ENCODE measurements around the gene TBC1D16. TPM values are rescaled to one million over a fixed set of nuclear protein-coding genes. Genes with fewer than 3 reads are reported as not detected.
A peak's percentile ranks its signal among the peaks of the same experiment; 100 is the strongest.

Gene TBC1D16
- total RNA-seq, 1 experiment from 2014 or later: 55.4 TPM

DNA sequence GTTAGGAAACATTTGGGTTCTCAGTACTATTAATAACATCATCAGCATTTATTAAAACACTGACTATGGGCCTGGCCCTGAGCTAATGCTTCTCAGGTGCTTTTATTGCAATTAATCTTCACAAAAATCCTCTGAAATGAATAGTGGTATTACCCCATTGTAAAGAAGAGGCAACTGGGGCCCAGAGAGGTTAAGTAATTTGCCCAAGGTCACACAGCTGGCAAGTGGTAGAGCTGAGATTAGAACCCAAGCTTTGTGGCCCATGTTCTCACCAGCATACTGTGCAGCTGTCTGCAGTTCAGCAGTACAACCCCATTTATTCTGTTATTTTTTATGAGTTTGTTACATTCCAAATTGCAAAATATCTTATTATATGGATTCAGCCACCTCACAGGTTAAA, 82.3 kb downstream of the TBC1D16 start:
- H3K4me1 ChIP-seq: peaks cover 54% of the 10 kb centered on the region
- Mint-ChIP-seq H3K4me1 (ENCODE audit: low read depth, unreplicated experiment) (peaks cover 33% of the 10 kb centered on the region), H3K9me3 (ENCODE audit: unreplicated experiment) (no peaks in the 10 kb centered on the region), H3K27ac (ENCODE audit: unreplicated experiment) (peak overlapping the region; percentile 64), H3K27me3 (ENCODE audit: insufficient read depth, unreplicated experiment) (no peaks in the 10 kb centered on the region), H3K4me3 (ENCODE audit: unreplicated experiment) (no peak overlapping the region), H3K36me3 (ENCODE audit: insufficient read depth, unreplicated experiment) (peaks cover 24% of the 10 kb centered on the region)
- H3K27me3 ChIP-seq (replicated peaks; ENCODE audit: control insufficient read depth, insufficient read depth, low read length): no peaks in the 10 kb centered on the region
- DNase-seq: no peak
- POLR2A ChIA-PET: interaction anchor here (0.5 to 1.1 kb wide), 2 partner anchors 27 to 40 kb away, joined by 3 to 10 read pairs; no protein-coding TSS in a partner anchor
- H3K4me3 ChIP-seq (ENCODE audit: low read depth, low read length): no peak overlapping the region
- CTCF ChIA-PET: interaction anchor here (0.5 to 1.2 kb wide), 2 partner anchors 15 to 17 kb away, joined by 3 to 5 read pairs; no protein-coding TSS in a partner anchor
- TF ChIP-seq, protein P1, sequence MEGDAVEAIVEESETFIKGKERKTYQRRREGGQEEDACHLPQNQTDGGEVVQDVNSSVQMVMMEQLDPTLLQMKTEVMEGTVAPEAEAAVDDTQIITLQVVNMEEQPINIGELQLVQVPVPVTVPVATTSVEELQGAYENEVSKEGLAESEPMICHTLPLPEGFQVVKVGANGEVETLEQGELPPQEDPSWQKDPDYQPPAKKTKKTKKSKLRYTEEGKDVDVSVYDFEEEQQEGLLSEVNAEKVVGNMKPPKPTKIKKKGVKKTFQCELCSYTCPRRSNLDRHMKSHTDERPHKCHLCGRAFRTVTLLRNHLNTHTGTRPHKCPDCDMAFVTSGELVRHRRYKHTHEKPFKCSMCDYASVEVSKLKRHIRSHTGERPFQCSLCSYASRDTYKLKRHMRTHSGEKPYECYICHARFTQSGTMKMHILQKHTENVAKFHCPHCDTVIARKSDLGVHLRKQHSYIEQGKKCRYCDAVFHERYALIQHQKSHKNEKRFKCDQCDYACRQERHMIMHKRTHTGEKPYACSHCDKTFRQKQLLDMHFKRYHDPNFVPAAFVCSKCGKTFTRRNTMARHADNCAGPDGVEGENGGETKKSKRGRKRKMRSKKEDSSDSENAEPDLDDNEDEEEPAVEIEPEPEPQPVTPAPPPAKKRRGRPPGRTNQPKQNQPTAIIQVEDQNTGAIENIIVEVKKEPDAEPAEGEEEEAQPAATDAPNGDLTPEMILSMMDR (IDR thresholded peaks at IDR 0.05; ENCODE audit: insufficient read depth in 1 of 2, low read depth in 1 of 2, low read length in 1 of 2, severe bottlenecking in 1 of 2, unreplicated experiment in 1 of 2): no peak
- BruUV-seq (replicated peaks): no TSS peak
- no peaks in the 10 kb centered on the region for H3K36me3 ChIP-seq (ENCODE audit: control insufficient read depth, insufficient read depth, low read length)
- intact Hi-C loops (cut with micrococcal nuclease; ENCODE audit: unreplicated experiment): loop anchor here (5.0 kb wide), 1 partner anchor 39 kb away; no protein-coding TSS in a partner anchor
- no peaks in the 10 kb centered on the region for H3K9me3 ChIP-seq

DNA sequence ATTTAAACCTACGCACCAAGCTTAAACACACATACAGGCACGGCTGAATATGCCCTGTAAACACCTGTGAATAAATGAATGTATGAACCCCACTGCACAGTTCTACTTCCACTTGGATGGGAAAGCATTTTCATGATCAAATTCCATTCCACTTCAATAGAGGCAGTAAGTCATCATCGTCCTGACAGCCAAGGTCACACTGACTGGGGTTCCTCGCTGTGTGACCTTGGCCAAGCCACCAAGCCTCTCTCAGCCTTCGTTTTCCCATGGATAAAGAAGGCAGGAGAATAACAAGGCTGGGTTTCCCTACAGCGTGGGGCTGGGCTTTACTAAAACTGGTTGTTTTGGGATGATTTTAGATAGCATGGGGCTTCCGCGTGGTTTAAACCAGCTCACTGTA, 82.8 kb downstream of the TBC1D16 start:
- Mint-ChIP-seq H3K36me3 (ENCODE audit: insufficient read depth, unreplicated experiment) (peaks cover 28% of the 10 kb centered on the region), H3K9me3 (ENCODE audit: unreplicated experiment) (no peaks in the 10 kb centered on the region), H3K27me3 (ENCODE audit: insufficient read depth, unreplicated experiment) (no peaks in the 10 kb centered on the region), H3K4me1 (ENCODE audit: low read depth, unreplicated experiment) (peaks cover 33% of the 10 kb centered on the region), H3K4me3 (ENCODE audit: unreplicated experiment) (peak overlapping the region; percentile 52), H3K27ac (ENCODE audit: unreplicated experiment) (peak overlapping the region; percentile 69)
- H3K4me1 ChIP-seq: peaks cover 54% of the 10 kb centered on the region
- H3K36me3 ChIP-seq (ENCODE audit: control insufficient read depth, insufficient read depth, low read length): no peaks in the 10 kb centered on the region
- no TSS peak for BruUV-seq (replicated peaks)
- CTCF ChIA-PET: interaction anchor here (1.2 kb wide), 1 partner anchor 18 kb away, joined by 5 read pairs; no protein-coding TSS in a partner anchor
- POLR2A ChIA-PET: interaction anchor here (0.5 to 1.1 kb wide), 2 partner anchors 41 to 120 kb away, joined by 3 read pairs; no protein-coding TSS in a partner anchor
- intact Hi-C loops (cut with micrococcal nuclease; ENCODE audit: unreplicated experiment): loop anchor here (5.0 kb wide), 1 partner anchor 39 kb away; no protein-coding TSS in a partner anchor
- H3K4me3 ChIP-seq (ENCODE audit: low read depth, low read length): no peak overlapping the region
- no peaks in the 10 kb centered on the region for H3K27me3 ChIP-seq (replicated peaks; ENCODE audit: control insufficient read depth, insufficient read depth, low read length)
- no peaks in the 10 kb centered on the region for H3K9me3 ChIP-seq
- no peak for DNase-seq
- TF ChIP-seq, protein P1 (IDR thresholded peaks at IDR 0.05; ENCODE audit: insufficient read depth in 1 of 2, low read depth in 1 of 2, low read length in 1 of 2, severe bottlenecking in 1 of 2, unreplicated experiment in 1 of 2): no peak

DNA sequence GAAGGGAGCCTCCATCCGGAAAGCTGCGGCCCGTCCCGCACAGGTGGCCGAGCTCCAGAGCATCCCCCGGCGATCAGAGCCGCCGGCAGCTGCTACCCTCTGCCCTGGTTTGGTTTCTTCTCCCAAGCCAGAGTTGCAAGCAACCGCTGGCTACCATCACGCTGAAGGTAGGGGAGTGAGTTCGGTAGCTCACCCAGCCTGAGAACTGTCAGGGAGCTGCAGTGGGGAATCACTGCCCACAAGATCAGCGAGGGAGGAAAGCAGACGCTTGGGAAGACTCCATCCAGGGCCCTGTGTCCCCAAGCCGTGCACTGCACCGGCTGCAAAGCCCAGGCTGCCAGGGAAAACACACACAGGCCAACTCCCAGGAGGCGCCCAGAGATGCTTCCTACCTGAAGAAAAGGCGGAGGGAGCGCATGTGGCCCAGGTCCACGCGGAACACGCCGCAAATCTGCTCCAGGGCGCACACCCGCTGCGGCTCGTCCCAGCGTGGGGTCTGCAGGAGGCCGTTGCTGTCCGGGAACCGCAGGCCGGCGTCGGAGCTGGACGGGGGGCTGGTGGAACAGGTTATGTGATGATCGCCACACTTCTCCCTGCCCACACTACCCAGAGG, 83.3 kb downstream of the TBC1D16 start:
- Mint-ChIP-seq H3K27ac (ENCODE audit: unreplicated experiment) (peak overlapping the region; percentile 69), H3K4me3 (ENCODE audit: unreplicated experiment) (peak overlapping the region; percentile 52), H3K4me1 (ENCODE audit: low read depth, unreplicated experiment) (peaks cover 31% of the 10 kb centered on the region), H3K27me3 (ENCODE audit: insufficient read depth, unreplicated experiment) (no peaks in the 10 kb centered on the region), H3K36me3 (ENCODE audit: insufficient read depth, unreplicated experiment) (peaks cover 28% of the 10 kb centered on the region), H3K9me3 (ENCODE audit: unreplicated experiment) (no peaks in the 10 kb centered on the region)
- ChIA-PET POLR2A (interaction anchor here (0.5 to 1.9 kb wide), 5 partner anchors 41 to 120 kb away, joined by 3 to 5 read pairs (median 3); no protein-coding TSS in a partner anchor), CTCF (interaction anchor here (1.2 to 1.8 kb wide), 3 partner anchors 18 to 26 kb away, joined by 4 to 6 read pairs (median 5); no protein-coding TSS in a partner anchor)
- intact Hi-C loops (cut with micrococcal nuclease; ENCODE audit: unreplicated experiment): loop anchor here (5.0 kb wide), 1 partner anchor 40 kb away; no protein-coding TSS in a partner anchor
- peaks cover 54% of the 10 kb centered on the region for H3K4me1 ChIP-seq
- H3K9me3 ChIP-seq: no peaks in the 10 kb centered on the region
- H3K27me3 ChIP-seq (replicated peaks; ENCODE audit: control insufficient read depth, insufficient read depth, low read length): no peaks in the 10 kb centered on the region
- no peak overlapping the region for H3K4me3 ChIP-seq (ENCODE audit: low read depth, low read length)
- peak in 1 of 2 experiments; percentile 30 for DNase-seq
- TF ChIP-seq, protein P1 (IDR thresholded peaks at IDR 0.05; ENCODE audit: insufficient read depth in 1 of 2, low read depth in 1 of 2, low read length in 1 of 2, severe bottlenecking in 1 of 2, unreplicated experiment in 1 of 2): no peak
- BruUV-seq (replicated peaks): no TSS peak
- no peaks in the 10 kb centered on the region; the same call in 1 of the 2 replicates for H3K36me3 ChIP-seq (ENCODE audit: control insufficient read depth, insufficient read depth, low read length)
